ENCODE results near the gene PARD6A.

PARD6A gene

GRCh38 chr16:67654403-67654911 lies 6.3 kb upstream of the PARD6A start:
- TF ChIP-seq CTCF (IDR thresholded peaks at IDR 0.05; ENCODE audit: extremely low read depth, missing control alignments): no peak
- DNase-seq (ENCODE audit: low spot score): no peak

- TF ChIP-seq CTCF (IDR thresholded peaks at IDR 0.05; ENCODE audit: extremely low read depth, missing control alignments): no peak
- DNase-seq (ENCODE audit: low spot score): no peak
These were observed 5.4 kb upstream of the PARD6A start for GRCh38 chr16:67655363-67655762.

- DNase-seq (ENCODE audit: low spot score): no peak
- TF ChIP-seq CTCF (IDR thresholded peaks at IDR 0.05; ENCODE audit: extremely low read depth, missing control alignments): no peak
These were observed 4.3 kb upstream of the PARD6A start for GRCh38 chr16:67656344-67657016.

- DNase-seq (ENCODE audit: low spot score): no peak
- no peak for TF ChIP-seq CTCF (IDR thresholded peaks at IDR 0.05; ENCODE audit: extremely low read depth, missing control alignments)
These were observed 3.6 kb upstream of the PARD6A start for GRCh38 chr16:67657017-67657608.

- DNase-seq (ENCODE audit: low spot score): no peak
- TF ChIP-seq CTCF (IDR thresholded peaks at IDR 0.05; ENCODE audit: extremely low read depth, missing control alignments): no peak
These were observed 2.8 kb upstream of the PARD6A start for GRCh38 chr16:67657751-67658518.

- no peak for DNase-seq (ENCODE audit: low spot score)
- TF ChIP-seq CTCF (IDR thresholded peaks at IDR 0.05; ENCODE audit: extremely low read depth, missing control alignments): no peak
These were observed 1.7 kb upstream of the PARD6A start for GRCh38 chr16:67658849-67659674.
